ENCODE results near the gene SLC35F3.

DNA sequence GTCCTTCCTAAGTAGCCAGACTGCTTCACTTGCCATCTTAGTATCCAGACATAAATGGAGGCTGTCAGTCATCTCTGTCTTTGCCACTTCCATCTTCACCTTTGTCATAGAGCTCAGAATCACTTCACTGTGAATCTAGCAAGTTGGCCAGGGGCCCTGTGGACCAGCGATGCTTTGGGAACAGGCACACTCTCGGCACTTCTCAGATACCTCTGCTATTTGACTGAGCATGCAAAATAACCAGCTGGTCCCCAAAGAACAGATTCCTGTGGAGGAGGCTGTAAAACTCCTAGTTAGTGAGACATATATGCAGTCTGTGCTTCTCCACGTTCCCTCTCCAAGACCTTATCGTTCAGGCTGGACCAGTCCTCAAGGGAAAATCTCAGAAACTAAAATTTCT is 392.0 kb downstream of the SLC35F3 start:
- TF ChIP-seq CTCF (IDR thresholded peaks at IDR 0.05) (no peak), POLR2A (IDR thresholded peaks at IDR 0.05) (no peak)
